ENCODE measurements around the gene SNTG2.
"Not testable (repeated sequence)": the region's sequence is repeated elsewhere in the genome, so short reads cannot be mapped to it uniquely, and the experiment has no call there.

Gene SNTG2

GRCh38 chr2:1227274-1227900 is 276.7 kb downstream of the SNTG2 start:
- Histone ChIP-seq H3K4me3 (ENCODE audit: severe bottlenecking) (no peak overlapping the region), H3K36me3 (ENCODE audit: low read depth) (no peaks in the 10 kb centered on the region), H3K27ac (ENCODE audit: poor library complexity, severe bottlenecking) (no peak overlapping the region), H3K27me3 (ENCODE audit: insufficient read depth, poor library complexity, severe bottlenecking) (no peaks in the 10 kb centered on the region), H3K9me3 (ENCODE audit: severe bottlenecking) (no peaks in the 10 kb centered on the region), H3K4me1 (ENCODE audit: insufficient read depth, poor library complexity, severe bottlenecking) (no peaks in the 10 kb centered on the region)
- TF ChIP-seq CTCF (IDR thresholded peaks at IDR 0.05; ENCODE audit: poor library complexity, severe bottlenecking): no peak
- DNase-seq (ENCODE audit: low spot score): no peak
- no peak for ATAC-seq (ENCODE audit: low read depth)

GRCh38 chr2:1229596-1229995 is 278.9 kb downstream of the SNTG2 start:
- not testable (repeated sequence) for H3K4me3 ChIP-seq (ENCODE audit: severe bottlenecking); ATAC-seq (ENCODE audit: low read depth); H3K27me3 ChIP-seq (ENCODE audit: insufficient read depth, poor library complexity, severe bottlenecking); H3K27ac ChIP-seq (ENCODE audit: poor library complexity, severe bottlenecking); DNase-seq (ENCODE audit: low spot score); H3K9me3 ChIP-seq (ENCODE audit: severe bottlenecking); H3K36me3 ChIP-seq (ENCODE audit: low read depth); H3K4me1 ChIP-seq (ENCODE audit: insufficient read depth, poor library complexity, severe bottlenecking)

GRCh38 chr2:1230155-1230893 is 279.7 kb downstream of the SNTG2 start:
- DNase-seq (ENCODE audit: low spot score): no peak
- no peak overlapping the region for H3K4me3 ChIP-seq (ENCODE audit: severe bottlenecking)
- H3K36me3 ChIP-seq (ENCODE audit: low read depth): no peaks in the 10 kb centered on the region
- H3K27me3 ChIP-seq (ENCODE audit: insufficient read depth, poor library complexity, severe bottlenecking): no peaks in the 10 kb centered on the region
- H3K9me3 ChIP-seq (ENCODE audit: severe bottlenecking): no peaks in the 10 kb centered on the region
- H3K4me1 ChIP-seq (ENCODE audit: insufficient read depth, poor library complexity, severe bottlenecking): no peaks in the 10 kb centered on the region
- no peak for TF ChIP-seq CTCF (IDR thresholded peaks at IDR 0.05; ENCODE audit: poor library complexity, severe bottlenecking)
- no peak overlapping the region for H3K27ac ChIP-seq (ENCODE audit: poor library complexity, severe bottlenecking)
- ATAC-seq (ENCODE audit: low read depth): no peak

GRCh38 chr2:1231466-1232063 is 280.9 kb downstream of the SNTG2 start:
- no peak for DNase-seq (ENCODE audit: low spot score)
- ATAC-seq (ENCODE audit: low read depth): no peak
- no peak overlapping the region for H3K27ac ChIP-seq (ENCODE audit: poor library complexity, severe bottlenecking)

GRCh38 chr2:1233281-1233680 is 282.6 kb downstream of the SNTG2 start:
- no peak overlapping the region for H3K4me3 ChIP-seq (ENCODE audit: severe bottlenecking)
- H3K9me3 ChIP-seq (ENCODE audit: severe bottlenecking): no peaks in the 10 kb centered on the region
- H3K27me3 ChIP-seq (ENCODE audit: insufficient read depth, poor library complexity, severe bottlenecking): no peaks in the 10 kb centered on the region
- DNase-seq (ENCODE audit: low spot score) (no peak), ATAC-seq (ENCODE audit: low read depth) (no peak)
- no peak overlapping the region for H3K27ac ChIP-seq (ENCODE audit: poor library complexity, severe bottlenecking)
- no peak for TF ChIP-seq CTCF (IDR thresholded peaks at IDR 0.05; ENCODE audit: poor library complexity, severe bottlenecking)
- no peaks in the 10 kb centered on the region for H3K4me1 ChIP-seq (ENCODE audit: insufficient read depth, poor library complexity, severe bottlenecking)
- no peaks in the 10 kb centered on the region for H3K36me3 ChIP-seq (ENCODE audit: low read depth)

More at GRCh38 chr2:1231466-1232063, 280.9 kb downstream of the SNTG2 start:
- H3K27me3 ChIP-seq (ENCODE audit: insufficient read depth, poor library complexity, severe bottlenecking): no peaks in the 10 kb centered on the region
- no peak overlapping the region for H3K4me3 ChIP-seq (ENCODE audit: severe bottlenecking)
- no peak for TF ChIP-seq CTCF (IDR thresholded peaks at IDR 0.05; ENCODE audit: poor library complexity, severe bottlenecking)
- no peaks in the 10 kb centered on the region for H3K36me3 ChIP-seq (ENCODE audit: low read depth)
- no peaks in the 10 kb centered on the region for H3K4me1 ChIP-seq (ENCODE audit: insufficient read depth, poor library complexity, severe bottlenecking)
- no peaks in the 10 kb centered on the region for H3K9me3 ChIP-seq (ENCODE audit: severe bottlenecking)
